IPS-11a (cell line): ENCODE measurements around the gene SH3RF3.

ENCODE experiments used
- H3K4me3 ChIP-seq: one replicate; pipeline ENCODE4 v1.5.1; 2013; ENCODE audit warnings: low read depth, low read length, control low read depth

The SH3RF3 gene

DNA sequence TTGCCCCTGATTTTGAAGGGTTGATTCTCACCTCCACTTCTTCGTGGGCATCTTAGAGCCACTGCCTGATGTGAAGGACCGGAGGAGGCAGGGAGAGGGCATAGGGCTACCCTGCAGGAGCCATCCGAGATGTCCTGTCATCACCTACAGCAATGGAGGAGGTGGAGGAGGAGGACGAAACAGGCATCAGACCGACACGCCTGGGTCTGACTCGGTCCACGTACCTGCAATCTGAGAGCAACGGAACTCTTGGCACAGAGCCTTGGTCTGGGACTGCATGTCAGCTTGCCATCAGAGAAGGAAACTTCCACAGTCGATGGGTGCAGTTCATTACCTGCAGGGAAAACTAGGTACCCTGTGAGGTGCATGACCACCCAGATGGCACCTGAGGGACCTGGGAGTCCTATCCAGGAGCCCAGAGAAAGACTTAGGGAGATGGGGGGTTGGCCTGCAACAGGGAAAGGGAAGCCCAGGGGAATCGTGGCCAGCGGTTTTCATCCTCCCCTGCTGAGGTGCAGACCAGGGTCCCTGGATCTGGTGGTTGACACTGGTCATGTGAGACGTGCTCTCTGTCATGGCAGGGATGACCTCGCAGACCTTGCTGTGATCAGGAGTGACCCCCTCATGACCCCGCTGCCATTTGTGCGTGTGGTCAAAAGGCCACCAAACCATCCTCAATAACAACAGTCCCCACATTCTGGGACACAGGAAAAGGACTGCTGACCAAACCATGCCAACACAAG is 293.9 kb downstream of the SH3RF3 start:
- no peak overlapping the region for H3K4me3 ChIP-seq

DNA sequence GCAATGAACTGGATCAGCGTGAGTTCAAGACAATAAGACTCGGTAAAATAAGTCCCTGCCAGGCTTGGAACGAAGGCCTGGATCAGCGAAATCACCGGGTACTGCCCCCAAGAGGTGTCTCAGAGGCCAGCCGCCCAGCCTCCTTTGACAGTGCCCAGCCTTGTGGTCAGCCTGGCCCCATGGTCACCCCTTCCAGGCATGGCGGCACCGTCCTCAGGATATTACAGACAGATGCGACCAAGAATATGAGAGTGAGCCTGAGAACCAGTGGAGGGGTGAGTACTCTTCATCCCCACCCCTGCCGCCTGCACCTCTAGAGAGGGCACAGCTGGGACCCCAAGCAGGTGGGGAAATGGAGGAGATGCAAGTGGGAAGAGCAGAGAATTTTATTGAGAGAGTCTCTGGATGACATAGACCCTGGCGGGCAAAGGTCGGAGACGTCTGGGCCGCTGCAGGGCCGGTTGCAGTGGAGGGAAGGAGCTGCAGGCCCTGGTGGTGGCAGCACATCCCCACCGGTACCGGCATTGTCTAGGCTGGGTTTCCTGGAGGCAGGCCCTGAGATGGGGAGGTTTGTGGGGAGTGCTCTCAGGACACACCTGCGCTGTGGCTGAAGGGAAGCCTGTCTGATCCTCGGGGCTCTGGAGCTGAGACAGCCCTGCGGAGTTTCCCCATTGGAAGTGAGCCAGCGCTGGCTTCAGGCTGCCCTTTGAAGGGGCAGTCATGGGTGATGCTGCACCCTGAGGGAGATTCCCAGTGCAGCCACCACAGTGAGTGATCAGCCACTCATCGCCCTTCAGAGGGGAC is 294.8 kb downstream of the SH3RF3 start:
- no peak overlapping the region for H3K4me3 ChIP-seq

DNA sequence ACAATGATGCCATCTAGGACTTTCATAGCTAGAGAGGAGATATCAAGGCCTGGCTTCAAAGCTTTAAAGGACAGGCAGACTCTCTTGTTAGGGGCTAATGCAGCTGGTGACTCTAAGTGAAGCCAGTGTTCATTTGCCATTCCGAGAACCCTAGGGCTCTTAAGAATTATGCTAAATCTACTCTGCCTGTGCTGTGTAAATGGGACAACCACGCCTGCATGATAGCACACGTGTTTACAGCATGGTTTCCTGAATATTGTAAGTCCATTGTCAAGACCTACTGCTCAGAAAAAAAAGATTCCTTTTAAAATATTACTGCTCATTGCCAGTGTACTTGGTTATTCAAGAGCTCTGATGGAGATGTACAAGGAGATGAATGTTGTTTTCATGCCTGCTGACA is 296.4 kb downstream of the SH3RF3 start:
- no peak overlapping the region for H3K4me3 ChIP-seq

DNA sequence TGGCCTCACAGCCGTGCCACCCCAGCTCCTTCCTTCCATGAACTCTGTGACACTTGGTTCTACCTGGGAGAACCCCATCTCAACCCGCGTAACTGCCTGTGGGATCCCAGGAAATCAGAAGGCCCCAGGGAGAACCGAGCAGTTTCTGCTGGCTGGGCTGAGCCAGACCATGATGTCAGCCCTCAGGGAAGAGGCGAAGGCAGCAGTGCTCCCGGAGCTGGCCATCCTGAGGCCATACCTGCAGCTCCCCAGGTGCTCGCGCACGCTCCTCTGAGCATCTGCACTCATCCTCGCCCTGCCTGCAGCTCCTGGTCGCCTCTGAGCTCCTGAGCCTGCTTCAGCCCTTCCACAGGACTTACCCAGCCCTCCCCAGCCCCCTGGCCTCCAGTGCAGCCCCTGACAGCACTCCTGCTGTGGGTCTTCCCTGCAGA is 298.7 kb downstream of the SH3RF3 start:
- H3K4me3 ChIP-seq = no peak overlapping the region

DNA sequence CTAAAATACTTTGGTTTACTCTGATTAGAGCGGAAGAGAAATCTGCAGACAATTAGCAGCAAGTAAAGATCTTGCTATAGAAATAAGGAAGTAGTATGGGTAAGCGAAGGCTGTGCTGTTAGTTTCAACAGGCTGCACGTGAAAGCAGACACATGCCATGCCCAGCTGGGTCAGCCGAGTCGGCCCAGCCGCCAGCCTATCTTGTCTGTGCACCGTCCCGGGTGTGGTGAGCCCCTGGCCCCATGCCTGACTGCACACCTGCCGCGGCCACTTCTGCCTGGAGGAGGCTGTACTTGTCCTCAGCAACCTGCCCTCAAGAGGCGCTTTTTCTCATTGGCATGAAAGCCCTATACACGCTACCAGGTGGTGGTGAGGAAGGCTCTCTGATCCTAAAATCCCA is 299.3 kb downstream of the SH3RF3 start:
- H3K4me3 ChIP-seq = no peak overlapping the region

DNA sequence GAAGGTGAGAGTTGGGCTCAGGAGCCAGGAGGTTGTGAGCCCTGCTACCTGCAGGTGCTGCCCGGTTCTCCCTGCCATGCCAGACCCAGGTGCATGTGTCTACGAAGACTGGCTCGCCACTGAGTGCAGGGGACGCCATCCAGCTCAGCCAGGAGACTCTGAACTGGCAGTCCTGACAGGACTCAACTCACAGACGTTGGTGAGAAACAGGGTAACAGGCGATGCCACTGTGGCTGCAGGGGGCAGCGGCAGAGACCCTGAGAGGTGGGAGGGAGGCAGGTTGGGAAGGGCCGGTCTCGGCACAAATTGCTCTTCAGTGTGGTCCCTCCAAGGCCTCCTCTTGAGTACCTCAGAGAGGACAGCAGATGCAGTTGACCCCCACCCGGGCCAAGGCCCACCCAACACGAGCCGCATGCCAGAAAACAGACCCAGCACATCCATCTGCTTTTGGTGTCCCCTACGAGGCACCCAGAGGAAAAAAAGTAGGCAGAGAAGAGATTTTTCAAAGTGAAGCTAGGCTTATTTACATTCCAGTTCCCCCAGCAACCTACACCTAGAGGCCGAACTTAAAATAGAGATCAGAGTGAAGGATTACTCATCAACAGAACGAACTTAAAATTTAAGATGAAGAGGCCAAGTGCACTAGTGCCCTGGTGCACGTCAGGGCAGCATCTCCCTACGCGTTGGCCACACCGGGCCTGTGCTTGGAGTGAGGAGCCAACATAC is 300.0 kb downstream of the SH3RF3 start:
- no peak overlapping the region for H3K4me3 ChIP-seq

DNA sequence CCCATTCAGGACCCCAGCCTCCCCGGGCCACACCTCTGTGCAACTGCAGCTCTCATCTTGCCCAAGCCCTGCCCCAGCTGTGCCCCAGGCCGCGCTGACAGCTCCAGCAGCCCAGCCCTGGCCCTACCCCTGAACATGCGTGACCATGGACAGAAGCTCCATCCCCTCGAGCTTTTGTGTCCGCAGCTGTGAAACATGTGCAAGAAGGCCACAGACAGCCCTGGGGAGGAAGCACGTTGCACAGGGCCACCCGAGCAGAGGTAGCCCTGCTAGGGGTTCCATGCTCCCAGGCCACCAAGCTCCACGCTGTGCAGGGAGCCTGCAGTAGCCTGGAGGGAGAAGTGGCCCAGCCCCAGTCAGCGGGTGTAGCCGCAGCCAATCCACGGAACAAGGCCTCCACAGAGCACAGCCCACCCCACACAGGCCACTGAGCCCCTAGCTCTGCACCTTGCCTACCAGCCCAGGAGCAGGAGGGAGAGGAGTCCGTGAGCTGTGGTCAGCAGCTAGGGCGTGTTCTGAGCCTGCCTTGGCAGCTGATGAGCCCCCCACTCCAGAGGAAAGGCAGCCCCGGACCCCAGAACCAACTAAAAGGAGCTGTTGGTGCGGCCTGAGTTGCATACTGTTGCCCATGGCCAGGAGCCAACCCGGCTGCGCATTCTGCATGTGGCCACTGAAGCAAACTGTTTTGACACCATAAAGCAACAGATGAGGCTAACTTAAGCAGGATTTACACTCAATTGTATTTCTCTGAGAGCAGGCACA is 300.7 kb downstream of the SH3RF3 start:
- H3K4me3 ChIP-seq = no peak overlapping the region

DNA sequence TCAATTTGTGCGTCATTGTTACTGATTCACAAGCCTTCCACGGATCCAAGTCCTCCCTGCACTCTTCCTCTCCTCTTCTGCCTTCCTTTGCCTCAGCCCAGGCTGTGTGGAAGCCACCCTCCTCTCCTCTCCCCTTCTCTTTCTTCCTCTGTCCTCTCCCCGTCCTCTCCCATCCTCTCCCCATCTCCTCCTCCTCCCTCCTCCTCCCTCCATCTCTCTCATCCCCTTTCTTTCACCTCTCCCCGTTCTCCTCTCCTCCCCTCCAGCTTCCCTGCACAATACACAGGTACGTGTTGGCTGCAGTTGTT is 301.3 kb downstream of the SH3RF3 start:
- no peak overlapping the region for H3K4me3 ChIP-seq

DNA sequence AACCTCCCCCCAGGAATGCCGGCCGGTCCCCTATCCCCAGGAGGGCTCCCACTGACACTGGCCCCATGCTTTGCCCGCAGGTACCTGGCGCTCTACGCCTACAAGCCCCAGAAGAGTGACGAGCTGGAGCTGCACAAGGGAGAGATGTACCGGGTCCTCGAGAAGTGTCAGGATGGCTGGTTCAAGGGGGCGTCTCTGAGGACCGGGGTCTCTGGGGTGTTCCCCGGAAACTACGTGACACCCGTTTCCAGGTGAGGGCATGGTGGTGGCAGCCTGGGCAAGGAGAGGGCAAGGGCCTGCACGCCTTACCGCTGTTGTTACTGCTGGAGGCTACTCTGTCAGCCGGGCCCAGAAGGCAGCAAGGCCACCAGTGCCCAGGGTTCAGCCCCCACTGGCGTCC is 303.4 kb downstream of the SH3RF3 start:
- no peak overlapping the region for H3K4me3 ChIP-seq

DNA sequence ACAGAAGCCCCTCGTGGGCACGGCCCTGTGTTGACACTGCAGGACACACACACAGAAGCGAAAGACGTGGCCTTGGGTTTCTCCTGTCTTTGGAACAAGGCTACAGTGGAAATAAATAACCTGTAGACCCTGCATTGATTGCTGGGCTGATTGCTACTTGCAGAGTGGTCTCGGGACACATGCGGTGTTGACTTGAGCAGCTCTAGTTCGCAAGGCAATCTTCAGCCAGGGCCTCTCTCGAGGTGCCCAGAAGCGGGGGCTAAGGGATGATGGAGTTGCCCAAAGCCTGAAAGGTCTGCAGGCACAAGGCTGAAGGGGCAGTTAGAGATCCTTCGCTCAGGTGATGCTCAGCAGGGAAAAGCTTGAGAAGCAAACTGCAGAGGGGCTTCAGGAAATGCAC is 304.5 kb downstream of the SH3RF3 start:
- H3K4me3 ChIP-seq = no peak overlapping the region

DNA sequence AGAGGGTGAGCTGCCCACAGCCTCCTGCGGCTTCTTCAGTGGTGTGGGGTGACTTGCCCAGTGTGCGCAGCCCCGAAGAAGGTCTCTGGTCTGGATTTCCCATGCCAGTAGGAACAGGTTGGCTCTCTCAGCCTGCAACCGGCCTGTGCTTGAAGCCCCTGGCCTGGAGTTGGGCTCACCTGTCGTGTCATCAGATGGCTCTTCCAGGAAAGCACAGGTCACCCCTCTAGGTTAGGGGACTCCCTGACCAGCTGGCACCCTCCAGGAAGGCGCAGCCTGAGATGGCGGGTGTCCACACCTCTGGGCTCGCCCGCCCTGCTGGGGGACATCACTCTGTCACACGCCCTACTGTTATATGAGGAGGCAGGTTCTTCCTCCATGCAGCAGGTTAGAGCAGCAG is 304.9 kb downstream of the SH3RF3 start:
- no peak overlapping the region for H3K4me3 ChIP-seq

DNA sequence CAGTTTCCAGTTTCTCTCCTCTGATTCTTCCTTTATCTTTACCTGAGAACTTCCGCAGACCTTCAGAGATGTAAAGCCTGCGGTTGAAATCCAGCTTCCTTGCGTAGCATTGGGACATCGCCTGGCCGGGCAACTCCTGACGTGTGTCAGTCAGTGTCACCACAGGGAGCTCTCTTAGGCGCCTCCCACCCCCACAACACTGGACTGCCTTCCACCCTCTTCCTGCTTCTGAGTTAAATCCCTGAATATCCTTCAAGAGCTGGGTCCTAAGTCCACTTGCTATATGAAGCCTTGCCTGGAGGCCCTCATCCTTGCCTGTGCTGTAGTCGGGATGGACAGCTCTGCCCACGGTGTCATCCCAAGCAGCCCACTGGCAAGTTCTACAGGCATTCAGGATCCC is 305.3 kb downstream of the SH3RF3 start:
- no peak overlapping the region for H3K4me3 ChIP-seq

DNA sequence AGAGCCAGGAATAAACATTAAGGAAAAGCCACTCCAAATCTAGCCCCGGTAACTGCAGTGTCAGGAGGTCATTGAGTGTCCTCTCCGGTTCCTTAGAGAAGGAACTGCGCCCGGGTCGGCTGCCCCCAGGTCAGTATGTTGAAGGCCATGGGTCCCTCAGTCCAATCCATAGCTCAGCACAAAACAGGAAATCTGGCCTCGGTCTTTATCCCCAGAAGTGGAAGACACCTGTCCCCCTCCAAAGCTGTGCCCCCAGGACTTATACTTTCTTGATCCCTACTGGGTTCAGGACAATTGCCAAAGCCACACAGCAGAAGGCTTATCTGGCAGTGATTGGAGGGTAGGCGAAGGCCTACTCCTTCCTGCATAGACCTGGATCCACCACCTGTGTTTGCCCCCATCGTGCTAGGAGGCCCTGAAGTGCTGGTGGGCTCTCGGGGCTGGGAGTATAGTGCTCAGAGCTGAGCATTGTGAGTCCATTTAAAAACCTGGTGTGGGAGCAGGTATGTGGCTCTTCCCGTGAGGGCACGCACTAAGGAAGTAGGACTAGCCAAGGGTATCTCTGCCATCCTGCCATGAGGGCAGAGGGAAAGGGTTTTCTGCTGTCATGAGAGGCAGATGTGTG is 306.2 kb downstream of the SH3RF3 start:
- no peak overlapping the region for H3K4me3 ChIP-seq

DNA sequence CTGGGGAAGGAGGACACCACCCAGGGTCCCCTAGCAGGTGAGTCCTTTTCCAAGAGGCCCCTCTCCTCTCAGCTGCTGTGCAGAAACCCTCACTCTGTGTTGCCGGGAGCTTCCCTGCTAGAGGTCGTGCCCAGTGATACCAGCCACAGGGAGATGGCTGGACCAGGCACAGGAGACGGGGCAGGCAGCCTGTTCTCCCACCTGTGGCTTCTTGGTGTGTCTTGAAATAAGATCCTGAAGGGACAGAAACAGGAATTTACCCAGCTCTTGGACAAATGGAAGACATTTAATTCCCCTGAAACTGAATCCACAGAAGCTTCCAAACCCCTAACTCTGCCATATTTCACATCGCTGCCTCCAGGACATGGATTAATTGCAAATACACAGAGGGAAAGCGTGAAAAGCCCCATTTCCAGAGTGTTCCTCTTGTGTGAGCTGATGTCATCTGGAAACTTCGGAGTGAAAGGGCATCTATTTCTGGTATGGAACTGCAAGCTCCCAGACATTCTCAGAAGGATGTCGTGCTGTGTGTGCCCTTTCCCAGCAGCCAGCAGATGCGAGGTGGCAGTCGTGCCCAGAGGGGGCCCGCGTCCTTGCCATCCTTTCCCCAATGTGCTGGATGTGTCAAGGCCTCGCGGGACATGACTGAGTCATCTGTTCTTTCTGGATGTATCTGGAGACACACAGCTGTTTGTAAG is 307.0 kb downstream of the SH3RF3 start:
- H3K4me3 ChIP-seq = no peak overlapping the region

DNA sequence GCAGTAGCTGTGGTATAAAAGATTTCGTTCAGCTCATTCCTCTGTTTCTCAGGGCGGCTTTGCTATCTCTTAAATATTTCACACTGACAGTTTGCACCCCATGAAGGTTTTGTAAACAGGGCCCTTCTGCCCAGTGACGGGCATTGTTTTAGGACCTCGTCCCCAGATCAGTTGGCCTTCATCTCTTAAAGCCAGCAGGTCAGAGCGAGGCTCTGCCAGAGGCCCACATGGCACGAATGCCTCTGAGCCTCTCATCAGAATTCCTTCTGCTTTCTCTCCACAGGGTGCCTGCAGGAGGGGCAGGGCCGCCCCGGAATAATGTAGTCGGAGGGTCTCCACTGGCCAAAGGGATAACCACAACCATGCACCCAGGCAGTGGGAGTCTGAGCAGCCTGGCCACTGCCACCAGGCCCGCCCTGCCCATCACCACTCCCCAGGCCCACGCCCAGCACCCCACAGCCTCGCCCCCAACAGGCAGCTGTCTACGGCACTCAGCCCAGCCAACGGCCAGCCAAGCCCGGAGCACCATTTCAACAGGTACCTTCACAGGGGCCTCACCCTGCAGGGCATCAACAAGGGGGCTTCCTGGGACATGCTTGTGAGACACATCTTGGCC is 307.7 kb downstream of the SH3RF3 start:
- no peak overlapping the region for H3K4me3 ChIP-seq

DNA sequence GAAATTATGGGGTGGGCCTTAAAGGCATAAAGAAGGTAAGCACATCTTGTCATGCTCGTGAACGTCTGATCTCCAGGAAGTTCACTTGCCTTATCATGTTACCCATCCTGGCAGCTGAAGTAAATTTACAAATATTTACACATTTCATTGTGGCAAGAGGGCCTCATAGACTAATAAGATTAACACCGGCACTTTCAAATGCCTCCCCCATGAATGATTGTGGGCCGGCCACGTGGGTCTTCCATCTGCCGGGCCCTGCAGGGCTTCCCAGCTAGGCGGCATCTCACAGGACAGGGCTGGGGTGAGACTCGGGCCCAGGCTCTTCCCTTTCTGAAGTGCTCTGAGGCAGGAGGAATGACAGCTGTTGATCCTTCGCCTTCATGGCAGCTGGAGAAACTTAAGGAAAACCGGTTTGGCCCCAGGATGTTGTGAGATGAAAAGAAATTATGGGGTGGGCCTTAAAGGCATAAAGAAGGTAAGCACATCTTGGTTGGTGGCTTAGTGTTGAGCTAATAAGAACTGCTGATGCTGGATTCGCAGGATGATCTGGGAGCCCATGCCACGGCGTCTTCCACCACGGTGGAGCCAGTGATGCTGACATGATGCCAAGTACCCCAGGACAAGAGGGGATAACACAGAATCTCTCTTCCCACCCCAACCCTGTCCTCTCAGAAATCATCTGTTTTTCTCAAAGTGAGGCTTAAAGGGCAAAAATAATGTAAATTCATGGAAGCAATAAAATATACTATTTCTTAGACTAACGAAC is 308.5 kb downstream of the SH3RF3 start:
- no peak overlapping the region for H3K4me3 ChIP-seq

DNA sequence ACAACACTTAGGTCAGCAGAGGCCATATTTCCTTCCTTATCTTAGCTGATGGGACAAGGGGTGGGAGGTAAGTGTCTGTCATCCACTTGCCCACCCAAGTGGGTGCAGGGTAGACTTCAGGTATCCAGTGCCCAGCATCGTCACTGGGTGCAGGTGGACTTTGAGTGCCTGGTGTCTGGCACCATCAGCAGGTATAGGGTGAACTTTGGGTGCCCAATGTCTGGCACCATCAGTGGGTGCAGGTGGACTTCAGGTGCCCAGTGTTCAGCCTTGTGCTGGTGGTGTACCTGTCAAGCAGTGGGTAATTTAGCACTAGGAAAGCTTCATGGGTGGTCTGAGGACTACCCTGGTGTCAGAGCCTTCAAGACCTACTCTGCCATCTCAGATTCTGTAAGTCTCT is 309.1 kb downstream of the SH3RF3 start:
- no peak overlapping the region for H3K4me3 ChIP-seq

DNA sequence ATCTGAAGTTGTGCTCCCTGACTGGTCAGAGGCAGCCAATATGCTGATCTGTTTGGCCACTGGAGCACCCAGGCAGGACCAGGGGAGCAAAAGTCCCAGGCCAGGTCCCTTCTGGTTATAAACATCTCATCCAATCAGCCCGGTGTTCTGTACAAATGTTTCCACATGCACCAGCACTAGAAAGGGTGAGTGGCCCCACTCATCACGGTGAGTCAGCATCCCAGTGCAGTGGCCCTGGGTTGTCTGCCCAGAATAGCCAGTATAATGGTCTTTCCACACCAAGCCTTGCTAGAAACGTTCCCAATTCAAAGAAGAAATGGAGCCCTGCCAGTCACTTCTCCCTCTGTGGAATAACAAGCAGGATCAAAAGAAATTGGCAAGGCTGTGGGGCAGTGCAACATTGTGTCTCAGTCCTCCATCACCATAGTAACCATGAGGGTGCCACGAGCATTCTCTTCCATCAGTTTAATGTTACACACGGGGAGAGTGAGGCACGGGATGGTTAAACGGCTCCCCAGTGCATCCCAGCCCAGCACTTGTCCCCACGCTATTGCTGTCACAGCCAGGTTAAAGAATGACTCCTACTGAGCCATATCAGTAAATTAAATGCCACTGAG is 309.9 kb downstream of the SH3RF3 start:
- no peak overlapping the region for H3K4me3 ChIP-seq

DNA sequence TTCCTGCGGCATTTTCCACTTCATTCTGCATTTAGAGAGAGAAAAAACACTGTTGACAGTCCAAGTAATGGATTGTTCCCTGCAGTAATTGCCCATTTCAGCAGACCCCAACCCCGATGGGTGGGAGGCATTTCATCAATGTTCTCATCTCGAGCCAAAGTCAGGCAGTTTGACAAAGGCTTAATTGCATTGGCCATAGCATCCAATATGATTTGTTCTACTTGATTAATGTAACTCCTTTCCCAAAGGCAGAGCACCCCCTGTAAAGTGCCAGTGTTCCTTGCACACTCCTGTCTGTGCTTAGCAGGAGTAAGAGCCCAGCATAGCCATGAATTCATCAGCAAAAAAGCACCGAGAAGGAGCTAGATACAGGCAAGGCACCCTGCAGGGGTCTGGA is 310.4 kb downstream of the SH3RF3 start:
- no peak overlapping the region for H3K4me3 ChIP-seq
